Panc1 (cell line): Measurements from ENCODE around the gene MAML3.

ENCODE experiments used
- CTCF ChIP-seq: fragments of 450-650 bp; IDR thresholded peaks from 2 replicates; pipeline ENCODE4 v1.5.1; 2017; ENCODE audit warnings: mild to moderate bottlenecking
- POLR2AphosphoS5 ChIP-seq: IDR thresholded peaks from 2 replicates; pipeline ENCODE4 v1.6.1; 2012; ENCODE audit warnings: mild to moderate bottlenecking, low read depth, low read length, moderate library complexity

- TF ChIP-seq CTCF (no peak), POLR2AphosphoS5 (no peak)
These were observed 409.8 kb downstream of the MAML3 start for GRCh38 chr4:139744232-139744631.
